Measurements from ENCODE around the gene LYPD5. TPM values are rescaled to one million over a fixed set of nuclear protein-coding genes. Genes with fewer than 3 reads are reported as not detected.

LYPD5 gene
- total and polyA plus RNA-seq, 2 of the 13 experiments (the other 11 are each of a cell fraction or from before 2014, with no cell fraction given): not detected

DNA sequence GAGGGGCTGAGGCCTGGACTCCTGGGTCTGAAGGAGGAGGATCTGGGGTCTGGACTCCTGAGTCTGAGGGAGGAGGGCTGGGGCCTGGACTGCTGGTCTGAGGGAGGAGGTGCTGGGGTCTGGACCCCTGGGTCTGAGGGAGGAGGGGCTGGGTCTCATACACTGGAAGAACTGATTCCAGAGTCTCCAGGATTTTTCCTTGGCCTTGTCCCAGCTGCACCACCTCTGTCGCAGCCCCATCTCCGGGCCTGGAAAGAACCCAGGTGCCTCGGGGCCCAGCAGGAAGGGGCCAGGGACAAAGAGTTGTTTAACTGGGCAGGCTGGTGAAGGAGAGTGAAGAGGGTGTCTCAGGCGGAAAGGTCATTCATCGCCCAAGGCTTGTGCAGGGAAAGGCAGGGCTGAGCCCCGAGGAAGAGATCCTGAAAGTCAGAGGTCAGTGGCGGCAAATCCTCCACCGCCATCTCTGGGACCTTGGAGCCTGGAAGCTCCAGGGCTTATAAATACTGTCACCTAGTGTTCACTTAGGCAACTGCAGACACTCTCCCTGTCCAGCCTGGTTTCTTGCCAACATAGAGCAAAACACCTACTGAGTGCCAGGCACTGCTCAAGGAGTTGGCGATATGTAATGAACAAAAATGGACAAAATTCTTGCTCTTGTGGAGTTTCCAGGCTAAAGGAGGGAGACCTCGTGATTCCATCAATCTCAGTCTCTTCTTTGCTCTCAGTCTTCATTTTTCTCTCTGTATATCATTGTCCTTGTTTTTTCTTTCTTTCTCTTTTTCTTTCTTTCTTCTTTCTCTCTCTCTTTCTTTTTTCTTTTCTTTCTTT lies 17.1 kb downstream of the LYPD5 start (continued):
- TF ChIP-seq RAD21 (CRISPR knock-in tag; IDR thresholded peaks at IDR 0.05) (peak; percentile 84), ZNF687 (CRISPR knock-in tag; IDR thresholded peaks at IDR 0.05) (peak; percentile 31), ZSCAN9 (CRISPR knock-in tag; IDR thresholded peaks at IDR 0.05; ENCODE audit: borderline replicate concordance) (no peak), NFE2L1 (CRISPR knock-in tag; IDR thresholded peaks at IDR 0.05; ENCODE audit: borderline replicate concordance) (no peak), ZFP36 (IDR thresholded peaks at IDR 0.05; ENCODE audit: borderline replicate concordance, low read depth, low read length, partially characterized antibody) (peak; percentile 49), ZNF580 (CRISPR knock-in tag; IDR thresholded peaks at IDR 0.05; ENCODE audit: borderline replicate concordance, low read depth) (peak; percentile 70; the same call in 1 of the 2 replicates), ZNF841 (CRISPR knock-in tag; IDR thresholded peaks at IDR 0.05; ENCODE audit: borderline replicate concordance) (no peak), SMC3 (IDR thresholded peaks at IDR 0.05; ENCODE audit: low read length) (peak; percentile 81), ZNF567 (CRISPR knock-in tag; IDR thresholded peaks at IDR 0.05; ENCODE audit: borderline replicate concordance) (no peak), KAT8 (CRISPR knock-in tag; IDR thresholded peaks at IDR 0.05) (0 out of 2 replicates have a peak, but pooled peaks have one; percentile 35), STAG1 (CRISPR knock-in tag; IDR thresholded peaks at IDR 0.05) (peak; percentile 87), ZKSCAN1 (IDR thresholded peaks at IDR 0.05; ENCODE audit: low read length) (peak; percentile 98)
- TF ChIP-seq, protein P1, sequence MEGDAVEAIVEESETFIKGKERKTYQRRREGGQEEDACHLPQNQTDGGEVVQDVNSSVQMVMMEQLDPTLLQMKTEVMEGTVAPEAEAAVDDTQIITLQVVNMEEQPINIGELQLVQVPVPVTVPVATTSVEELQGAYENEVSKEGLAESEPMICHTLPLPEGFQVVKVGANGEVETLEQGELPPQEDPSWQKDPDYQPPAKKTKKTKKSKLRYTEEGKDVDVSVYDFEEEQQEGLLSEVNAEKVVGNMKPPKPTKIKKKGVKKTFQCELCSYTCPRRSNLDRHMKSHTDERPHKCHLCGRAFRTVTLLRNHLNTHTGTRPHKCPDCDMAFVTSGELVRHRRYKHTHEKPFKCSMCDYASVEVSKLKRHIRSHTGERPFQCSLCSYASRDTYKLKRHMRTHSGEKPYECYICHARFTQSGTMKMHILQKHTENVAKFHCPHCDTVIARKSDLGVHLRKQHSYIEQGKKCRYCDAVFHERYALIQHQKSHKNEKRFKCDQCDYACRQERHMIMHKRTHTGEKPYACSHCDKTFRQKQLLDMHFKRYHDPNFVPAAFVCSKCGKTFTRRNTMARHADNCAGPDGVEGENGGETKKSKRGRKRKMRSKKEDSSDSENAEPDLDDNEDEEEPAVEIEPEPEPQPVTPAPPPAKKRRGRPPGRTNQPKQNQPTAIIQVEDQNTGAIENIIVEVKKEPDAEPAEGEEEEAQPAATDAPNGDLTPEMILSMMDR (CRISPR knock-in tag; IDR thresholded peaks at IDR 0.05): peak; percentile 93
- TF ChIP-seq, protein P2, sequence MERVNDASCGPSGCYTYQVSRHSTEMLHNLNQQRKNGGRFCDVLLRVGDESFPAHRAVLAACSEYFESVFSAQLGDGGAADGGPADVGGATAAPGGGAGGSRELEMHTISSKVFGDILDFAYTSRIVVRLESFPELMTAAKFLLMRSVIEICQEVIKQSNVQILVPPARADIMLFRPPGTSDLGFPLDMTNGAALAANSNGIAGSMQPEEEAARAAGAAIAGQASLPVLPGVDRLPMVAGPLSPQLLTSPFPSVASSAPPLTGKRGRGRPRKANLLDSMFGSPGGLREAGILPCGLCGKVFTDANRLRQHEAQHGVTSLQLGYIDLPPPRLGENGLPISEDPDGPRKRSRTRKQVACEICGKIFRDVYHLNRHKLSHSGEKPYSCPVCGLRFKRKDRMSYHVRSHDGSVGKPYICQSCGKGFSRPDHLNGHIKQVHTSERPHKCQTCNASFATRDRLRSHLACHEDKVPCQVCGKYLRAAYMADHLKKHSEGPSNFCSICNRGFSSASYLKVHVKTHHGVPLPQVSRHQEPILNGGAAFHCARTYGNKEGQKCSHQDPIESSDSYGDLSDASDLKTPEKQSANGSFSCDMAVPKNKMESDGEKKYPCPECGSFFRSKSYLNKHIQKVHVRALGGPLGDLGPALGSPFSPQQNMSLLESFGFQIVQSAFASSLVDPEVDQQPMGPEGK (CRISPR knock-in tag; IDR thresholded peaks at IDR 0.05): 0 out of 2 replicates have a peak, but pooled peaks have one; percentile 16
- TF ChIP-seq, protein P3, sequence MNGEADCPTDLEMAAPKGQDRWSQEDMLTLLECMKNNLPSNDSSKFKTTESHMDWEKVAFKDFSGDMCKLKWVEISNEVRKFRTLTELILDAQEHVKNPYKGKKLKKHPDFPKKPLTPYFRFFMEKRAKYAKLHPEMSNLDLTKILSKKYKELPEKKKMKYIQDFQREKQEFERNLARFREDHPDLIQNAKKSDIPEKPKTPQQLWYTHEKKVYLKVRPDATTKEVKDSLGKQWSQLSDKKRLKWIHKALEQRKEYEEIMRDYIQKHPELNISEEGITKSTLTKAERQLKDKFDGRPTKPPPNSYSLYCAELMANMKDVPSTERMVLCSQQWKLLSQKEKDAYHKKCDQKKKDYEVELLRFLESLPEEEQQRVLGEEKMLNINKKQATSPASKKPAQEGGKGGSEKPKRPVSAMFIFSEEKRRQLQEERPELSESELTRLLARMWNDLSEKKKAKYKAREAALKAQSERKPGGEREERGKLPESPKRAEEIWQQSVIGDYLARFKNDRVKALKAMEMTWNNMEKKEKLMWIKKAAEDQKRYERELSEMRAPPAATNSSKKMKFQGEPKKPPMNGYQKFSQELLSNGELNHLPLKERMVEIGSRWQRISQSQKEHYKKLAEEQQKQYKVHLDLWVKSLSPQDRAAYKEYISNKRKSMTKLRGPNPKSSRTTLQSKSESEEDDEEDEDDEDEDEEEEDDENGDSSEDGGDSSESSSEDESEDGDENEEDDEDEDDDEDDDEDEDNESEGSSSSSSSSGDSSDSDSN (CRISPR knock-in tag; IDR thresholded peaks at IDR 0.05): no peak
- TF ChIP-seq, protein P4, sequence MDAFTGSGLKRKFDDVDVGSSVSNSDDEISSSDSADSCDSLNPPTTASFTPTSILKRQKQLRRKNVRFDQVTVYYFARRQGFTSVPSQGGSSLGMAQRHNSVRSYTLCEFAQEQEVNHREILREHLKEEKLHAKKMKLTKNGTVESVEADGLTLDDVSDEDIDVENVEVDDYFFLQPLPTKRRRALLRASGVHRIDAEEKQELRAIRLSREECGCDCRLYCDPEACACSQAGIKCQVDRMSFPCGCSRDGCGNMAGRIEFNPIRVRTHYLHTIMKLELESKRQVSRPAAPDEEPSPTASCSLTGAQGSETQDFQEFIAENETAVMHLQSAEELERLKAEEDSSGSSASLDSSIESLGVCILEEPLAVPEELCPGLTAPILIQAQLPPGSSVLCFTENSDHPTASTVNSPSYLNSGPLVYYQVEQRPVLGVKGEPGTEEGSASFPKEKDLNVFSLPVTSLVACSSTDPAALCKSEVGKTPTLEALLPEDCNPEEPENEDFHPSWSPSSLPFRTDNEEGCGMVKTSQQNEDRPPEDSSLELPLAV (CRISPR knock-in tag; conservative IDR thresholded peaks at IDR 0.05; ENCODE audit: low read depth): no peak

Measured in HepG2 (cell line).